LNCaP clone FGC (cell line): ENCODE measurements around the gene EME2.

Source experiments
- DNase-seq: peaks from one replicate; pipeline ENCODE4 v3.0.0-alpha.2; 2011; ENCODE audit warnings: low read depth
- H3K4me3 ChIP-seq: 2 replicates; pipeline ENCODE4 v1.5.1; 2011; ENCODE audit warnings: mild to moderate bottlenecking, low read depth, low read length, control low read depth
- CTCF ChIP-seq: IDR thresholded peaks from 2 replicates; pipeline ENCODE4 v1.5.1; 2012; ENCODE audit warnings: mild to moderate bottlenecking; ENCODE audit not compliant: control insufficient read depth, insufficient read depth; ENCODE audit errors: extremely low read depth

EME2 gene

GRCh38 chr16:1771188-1771863 lies 1.3 kb upstream of the EME2 start, which contains the start of gene NME3:
NME3 (minus strand) TSS chr16:1771543; CDS start chr16:1771534, 9 bp downstream.
- DNase-seq = no peak
- peak within 1 kb of the TSS; percentile 94 for H3K4me3 ChIP-seq
- TF ChIP-seq CTCF = no peak

- TF ChIP-seq CTCF = no peak
- DNase-seq = no peak
- H3K4me3 ChIP-seq = peak overlapping the region; percentile 94
These were observed 697 bp upstream of the EME2 start for GRCh38 chr16:1771864-1772361.

- DNase-seq = peak; percentile 59
- H3K4me3 ChIP-seq = peak within 1 kb of the TSS; percentile 94
These were observed 495 bp downstream of the EME2 start, which contains the start of gene MRPS34 for GRCh38 chr16:1772908-1773702. MRPS34 (minus strand) TSS chr16:1773134; CDS start chr16:1773119, 15 bp downstream.

GRCh38 chr16:1773703-1774447 lies 1.3 kb downstream of the EME2 start:
- DNase-seq = peak; percentile 50

More at GRCh38 chr16:1772908-1773702, 495 bp downstream of the EME2 start, which contains the start of gene MRPS34:
- peak; percentile 85 for TF ChIP-seq CTCF

GRCh38 chr16:1774448-1774780 lies 1.8 kb downstream of the EME2 start:
- DNase-seq = no peak
- TF ChIP-seq CTCF = no peak
- H3K4me3 ChIP-seq = peak overlapping the region; percentile 94

More at GRCh38 chr16:1773703-1774447, 1.3 kb downstream of the EME2 start:
- TF ChIP-seq CTCF = no peak
- H3K4me3 ChIP-seq = peak overlapping the region; percentile 94

- no peak for DNase-seq
- no peak for TF ChIP-seq CTCF
- peak overlapping the region; percentile 94; the same call in 1 of the 2 replicates for H3K4me3 ChIP-seq
These were observed 2.6 kb downstream of the EME2 start for GRCh38 chr16:1775006-1775845.
